Endometrial microvascular endothelial cells (primary cell): ENCODE results near the gene SYT15. TPM values are rescaled to one million over a fixed set of nuclear protein-coding genes. Genes with fewer than 3 reads are reported as not detected.
"Not testable (repeated sequence)": the region's sequence is repeated elsewhere in the genome, so short reads cannot be mapped to it uniquely, and the experiment has no call there.

Source experiments
- in situ Hi-C: cut with HindIII; loops from 2 replicates; pipeline ENCODE4 v1.10.0; 2017; ENCODE audit warnings: low sequenced_read_pairs, low pct_unique_long_range_greater_than_20kb; ENCODE audit errors: inconsistent ontology term
- total RNA-seq: library from RNA; depleted of rRNA; stranded (reverse); fragments of >200 nt; gene quantifications from one replicate; pipeline ENCODE4 v1.2.3, GENCODE V29; 2015; ENCODE audit errors: inconsistent ontology term

Gene SYT15
- total RNA-seq, result 0.46 TPM

DNA sequence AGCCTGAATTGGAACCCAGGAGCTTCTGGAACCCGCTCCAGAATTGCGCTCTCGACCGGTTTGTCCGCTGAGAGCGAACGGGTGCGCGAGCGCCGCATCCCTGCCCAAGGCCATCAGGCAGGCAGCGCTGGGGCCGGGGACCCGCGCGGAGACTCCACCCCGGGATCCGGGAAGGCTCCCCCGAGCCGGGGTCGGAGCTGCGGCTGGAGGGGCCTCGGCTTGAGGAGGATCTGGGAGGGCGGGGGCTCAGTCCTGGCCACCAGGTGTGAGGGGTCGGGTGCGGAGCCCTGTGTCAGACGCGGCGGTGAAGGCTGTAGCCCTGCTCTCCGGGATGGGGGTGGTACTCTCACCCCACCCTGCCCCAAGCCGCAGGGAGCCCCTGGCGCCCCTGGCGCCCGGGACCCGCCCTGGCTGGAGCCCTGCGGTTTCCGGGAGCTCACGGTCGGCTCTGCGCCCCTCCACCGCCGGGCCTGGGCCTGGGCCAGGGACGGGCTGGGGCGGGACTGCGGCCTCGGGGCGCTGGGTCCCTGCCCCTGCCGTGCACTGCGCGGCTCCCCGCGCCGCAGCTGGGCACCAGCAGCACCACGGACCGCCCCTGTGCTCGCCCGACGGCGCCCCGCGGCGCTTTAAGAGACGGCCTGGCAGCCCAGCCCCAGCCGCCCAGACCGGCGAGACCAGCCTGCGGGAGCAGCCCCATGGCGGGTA is at the start of gene SYT15:
TSS of gene SYT15 (plus strand) at position 655 of the 705 bp plus-strand sequence. CDS start at position 696, 41 bp downstream.
- in situ Hi-C loops, result not testable (repeated sequence)

- in situ Hi-C loops, result not testable (repeated sequence)
Observed at GRCh38 chr10:46529742-46530141, 49.2 kb upstream of the SYT15 start.

GRCh38 chr10:46530249-46531186 is 48.4 kb upstream of the SYT15 start:
- in situ Hi-C loops, result no loop called here

GRCh38 chr10:46532256-46532655 is 46.7 kb upstream of the SYT15 start:
- in situ Hi-C loops, result not testable (repeated sequence)

- in situ Hi-C loops, result no loop called here
Observed at GRCh38 chr10:46534828-46535524, 44.0 kb upstream of the SYT15 start.

DNA sequence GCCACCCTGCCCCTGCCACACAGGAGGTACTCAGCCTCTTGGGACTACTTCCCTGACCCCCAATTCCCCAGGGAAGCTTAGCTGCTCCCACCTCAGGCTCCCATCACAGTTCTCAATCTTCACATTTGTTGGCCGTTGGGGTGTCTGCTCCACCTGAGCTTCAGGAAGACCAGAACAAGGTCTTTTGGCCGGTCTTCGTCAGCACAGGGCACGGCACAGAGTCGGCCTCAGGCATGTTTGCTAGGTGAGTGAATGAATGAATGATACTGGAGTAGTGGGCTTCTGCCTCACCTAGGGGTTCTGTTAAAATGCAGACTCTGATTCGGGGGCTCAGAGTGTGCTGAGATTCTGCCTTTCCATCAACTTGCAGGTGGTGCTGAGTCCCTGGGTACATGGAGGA is 42.8 kb upstream of the SYT15 start:
- in situ Hi-C loops, result no loop called here

DNA sequence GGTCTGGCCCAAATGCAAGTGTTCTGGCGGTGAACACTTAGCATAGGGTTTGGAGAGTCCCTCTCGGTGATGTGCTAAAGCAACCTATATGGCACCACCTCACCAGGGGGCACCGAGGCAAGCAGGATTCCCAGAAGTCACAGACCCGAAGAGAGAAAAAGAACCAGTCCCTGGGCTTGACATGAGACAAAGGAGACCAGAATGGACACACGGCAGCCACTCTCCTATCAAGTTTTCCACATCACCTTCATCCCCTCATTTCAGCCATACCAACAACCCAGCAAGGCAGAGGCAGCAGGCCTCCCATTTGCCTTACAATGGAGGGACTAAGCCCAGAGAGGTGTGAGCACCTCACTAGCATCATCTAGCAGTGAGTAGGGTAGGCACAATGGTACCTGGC is 42.1 kb upstream of the SYT15 start:
- in situ Hi-C loops, result no loop called here

- in situ Hi-C loops, result no loop called here
Observed at GRCh38 chr10:46537309-46537708, 41.6 kb upstream of the SYT15 start.

DNA sequence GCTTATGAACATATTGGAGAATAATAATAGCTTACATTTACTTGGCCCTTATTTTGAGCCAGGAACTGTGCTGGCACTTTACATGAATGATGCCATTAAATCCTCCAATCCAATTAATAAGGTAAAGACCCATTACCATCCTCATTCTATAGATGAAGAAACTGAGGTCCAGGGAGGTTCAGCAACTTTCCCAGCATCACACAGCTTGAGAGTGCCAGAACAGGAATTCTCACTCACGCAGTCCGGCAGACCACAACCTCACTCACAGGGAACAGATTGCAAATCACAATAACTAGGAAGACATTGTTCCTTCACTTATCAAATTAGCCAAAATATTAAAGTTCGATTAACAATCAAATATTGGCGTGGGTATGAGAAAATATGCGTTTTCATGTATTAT is 40.8 kb upstream of the SYT15 start:
- in situ Hi-C loops, result no loop called here

DNA sequence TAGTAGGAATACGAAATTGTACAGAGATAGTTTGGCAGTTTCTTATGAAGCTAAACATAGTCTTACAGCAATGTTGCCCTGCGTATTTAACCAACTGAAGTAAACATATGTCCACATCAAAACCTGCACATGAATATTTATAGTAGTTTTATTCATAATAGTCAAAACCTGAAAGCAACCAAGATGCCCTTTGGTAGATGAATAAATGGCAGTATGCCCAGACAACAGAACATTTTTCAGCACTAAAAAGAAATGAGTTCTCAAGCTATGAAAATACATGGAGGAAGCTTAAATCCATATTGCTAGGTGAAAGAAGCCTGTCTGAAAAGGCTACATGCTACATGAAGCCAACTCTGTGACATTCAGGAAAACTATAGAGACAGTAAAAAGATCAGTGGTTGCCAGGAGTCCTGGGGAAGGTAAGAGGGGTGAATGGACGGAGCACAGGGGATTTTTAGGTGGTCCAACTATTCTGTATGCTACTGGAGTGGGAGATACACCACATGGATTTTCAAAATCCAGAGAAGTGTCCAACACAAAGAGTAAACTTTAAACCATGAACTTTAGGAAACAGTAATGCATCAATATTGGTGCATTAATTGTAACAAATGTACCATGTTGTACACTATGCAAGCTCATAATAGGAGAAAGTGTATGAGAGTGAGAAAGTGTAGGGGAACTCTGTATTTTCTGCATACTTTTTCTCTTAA is 40.1 kb upstream of the SYT15 start:
- in situ Hi-C loops, result no loop called here

GRCh38 chr10:46539596-46540411 is 39.1 kb upstream of the SYT15 start:
- in situ Hi-C loops, result no loop called here

DNA sequence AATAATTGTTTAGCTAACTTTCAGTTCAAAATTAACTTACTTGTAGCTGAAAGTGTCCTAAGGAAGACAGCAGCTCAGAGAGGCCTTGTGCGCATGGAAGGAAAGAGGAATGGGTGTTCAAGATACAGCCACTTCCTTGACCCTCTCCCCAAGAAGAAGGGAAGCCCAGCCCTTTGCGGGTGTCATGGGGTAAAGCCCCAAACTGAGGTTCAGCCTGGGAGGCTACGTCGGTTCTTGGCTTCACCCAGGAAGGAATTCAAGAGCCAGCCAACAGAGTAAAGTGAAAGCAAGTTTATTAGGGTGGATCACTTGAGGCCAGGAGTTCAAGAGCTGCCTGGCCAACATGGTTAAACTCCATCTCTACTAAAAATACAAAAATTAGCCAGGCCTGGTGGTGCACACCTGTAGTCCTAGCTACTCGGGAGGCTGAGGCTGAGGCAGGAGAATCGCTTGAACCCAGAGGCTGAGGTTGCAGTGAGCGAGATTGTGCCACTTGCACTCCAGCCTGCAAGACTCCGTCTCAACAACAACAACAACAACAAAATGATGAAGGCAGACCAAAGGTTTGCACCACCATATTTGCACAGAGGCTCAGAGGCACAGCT is 38.4 kb upstream of the SYT15 start:
- in situ Hi-C loops, result no loop called here

DNA sequence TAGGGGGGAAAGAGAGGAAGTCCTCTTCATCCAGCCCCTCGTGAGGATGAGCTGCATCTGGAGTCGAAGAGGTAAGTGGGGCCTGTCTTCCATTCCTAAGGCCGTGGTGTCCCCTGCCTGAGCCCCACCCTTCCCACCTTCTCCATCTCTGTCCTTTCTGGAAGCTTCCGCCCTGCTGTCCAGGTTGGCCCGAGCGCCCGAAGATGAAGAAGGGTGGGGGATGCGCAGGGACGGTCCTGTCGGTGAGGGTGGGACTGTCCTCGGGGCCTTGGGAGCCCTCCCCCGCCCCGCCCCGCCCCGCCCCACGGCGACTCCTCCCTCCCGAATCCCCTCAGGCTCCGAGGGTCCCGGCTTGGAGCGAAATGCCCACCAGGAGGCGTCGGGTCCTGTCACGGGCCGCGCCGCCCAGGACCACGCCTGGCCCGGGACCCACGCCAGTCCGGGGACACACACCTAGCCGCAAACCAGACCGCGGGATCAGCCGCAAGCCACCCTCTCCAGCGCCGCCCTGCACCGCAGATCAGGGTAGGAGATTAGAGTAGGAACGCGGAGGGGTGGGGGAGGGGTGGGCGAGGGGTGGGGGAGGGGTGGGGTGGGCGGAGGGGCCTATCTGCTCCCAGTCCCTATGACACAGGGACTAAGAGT is 37.8 kb upstream of the SYT15 start:
- in situ Hi-C loops, result no loop called here

GRCh38 chr10:46541735-46542566 is 37.0 kb upstream of the SYT15 start:
- in situ Hi-C loops, result no loop called here

GRCh38 chr10:46542567-46543465 is 36.1 kb upstream of the SYT15 start:
- in situ Hi-C loops, result no loop called here
